Activated CD4-positive, alpha-beta T cell treated with anti-CD3 and anti-CD28 coated beads for 4 hours (primary cell): Measurements from ENCODE around the gene SYNE2.

ENCODE experiments used
- DNase-seq, 2 donors: peaks; one replicate each; pipeline ENCODE4 v3.0.0-alpha.2; 2020

SYNE2 gene

DNA sequence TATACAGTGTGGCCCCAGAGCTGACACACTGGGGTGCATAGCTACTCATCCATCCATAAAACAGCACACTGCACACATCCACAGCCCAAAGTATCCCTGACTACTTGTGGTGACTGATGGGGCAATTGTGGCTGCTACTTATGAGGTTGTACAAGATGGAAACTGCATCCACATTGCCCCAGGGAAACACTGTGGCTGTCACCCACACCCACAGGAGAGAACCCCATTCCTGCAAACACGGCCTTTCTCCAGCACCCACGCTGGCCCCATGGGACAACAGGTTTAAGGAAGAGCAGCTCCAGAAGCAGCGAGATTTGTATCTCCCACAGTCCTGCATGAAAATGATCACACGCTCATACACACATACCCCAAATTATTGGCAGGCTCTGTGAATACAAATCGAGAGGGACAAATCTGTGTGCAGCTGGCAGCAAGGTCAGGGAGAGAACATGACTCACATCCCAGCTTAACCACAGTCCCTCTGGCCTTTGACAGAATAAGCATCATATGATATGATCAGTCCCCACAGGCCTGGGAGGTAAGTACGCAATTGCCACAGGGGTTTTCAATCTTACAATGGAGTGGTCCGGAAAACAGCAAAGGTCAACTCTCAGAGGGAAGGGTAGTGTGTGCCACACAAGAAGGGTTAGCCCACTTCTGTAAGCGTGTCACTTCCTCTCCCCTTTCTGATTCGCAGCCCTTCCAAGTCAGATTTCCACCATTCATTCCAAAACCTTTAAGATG, 379.5 kb downstream of the SYNE2 start:
- DNase-seq: no peak

DNA sequence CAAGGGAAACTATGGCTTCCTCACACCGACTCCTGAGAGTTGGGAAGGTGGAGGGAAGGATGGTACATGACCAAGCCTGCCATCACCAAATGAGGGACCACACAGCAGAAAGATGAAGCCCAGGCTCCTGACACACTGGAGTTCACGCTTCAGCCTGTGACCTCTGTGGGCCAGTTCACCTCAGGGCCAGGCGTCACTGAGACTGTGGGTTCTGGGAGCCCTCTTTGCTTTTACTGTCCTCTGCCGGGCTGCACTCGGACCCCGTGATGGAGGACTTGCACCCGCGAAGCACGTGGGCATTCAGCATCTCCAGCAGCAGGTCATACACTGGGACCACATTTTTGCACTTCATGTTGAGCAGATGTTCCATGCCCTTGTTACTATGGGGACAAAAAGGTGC, 380.1 kb downstream of the SYNE2 start:
- DNase-seq: no peak

DNA sequence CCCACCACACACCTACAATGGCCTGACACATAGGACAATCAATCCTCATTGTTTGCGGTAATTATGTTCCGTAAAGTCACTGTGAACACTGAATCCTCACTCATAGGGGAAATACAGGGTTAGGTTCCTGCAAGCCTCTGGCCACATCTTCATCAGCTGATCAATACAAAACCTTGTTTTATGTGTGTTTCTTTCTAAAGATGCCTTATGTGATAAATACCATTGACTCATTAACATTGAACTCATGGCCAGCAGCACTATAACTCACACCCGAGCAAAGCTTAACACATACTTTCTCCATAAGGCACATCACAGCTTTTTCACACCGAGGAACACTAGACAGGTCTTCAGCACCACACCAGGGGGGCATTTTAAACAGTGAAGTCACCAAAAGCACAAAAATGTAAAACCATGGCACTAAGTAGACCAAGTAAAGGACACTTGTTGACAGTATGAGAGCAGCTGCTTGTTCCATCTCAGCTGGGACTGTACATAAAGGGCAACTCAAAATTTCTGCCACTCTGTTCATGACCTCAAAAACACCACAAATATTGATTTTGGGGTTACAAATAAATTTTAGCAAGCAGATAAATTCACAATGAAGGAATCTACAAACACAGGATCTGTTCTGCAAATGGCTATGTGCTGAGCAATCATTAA, 380.9 kb downstream of the SYNE2 start:
- DNase-seq: no peak

DNA sequence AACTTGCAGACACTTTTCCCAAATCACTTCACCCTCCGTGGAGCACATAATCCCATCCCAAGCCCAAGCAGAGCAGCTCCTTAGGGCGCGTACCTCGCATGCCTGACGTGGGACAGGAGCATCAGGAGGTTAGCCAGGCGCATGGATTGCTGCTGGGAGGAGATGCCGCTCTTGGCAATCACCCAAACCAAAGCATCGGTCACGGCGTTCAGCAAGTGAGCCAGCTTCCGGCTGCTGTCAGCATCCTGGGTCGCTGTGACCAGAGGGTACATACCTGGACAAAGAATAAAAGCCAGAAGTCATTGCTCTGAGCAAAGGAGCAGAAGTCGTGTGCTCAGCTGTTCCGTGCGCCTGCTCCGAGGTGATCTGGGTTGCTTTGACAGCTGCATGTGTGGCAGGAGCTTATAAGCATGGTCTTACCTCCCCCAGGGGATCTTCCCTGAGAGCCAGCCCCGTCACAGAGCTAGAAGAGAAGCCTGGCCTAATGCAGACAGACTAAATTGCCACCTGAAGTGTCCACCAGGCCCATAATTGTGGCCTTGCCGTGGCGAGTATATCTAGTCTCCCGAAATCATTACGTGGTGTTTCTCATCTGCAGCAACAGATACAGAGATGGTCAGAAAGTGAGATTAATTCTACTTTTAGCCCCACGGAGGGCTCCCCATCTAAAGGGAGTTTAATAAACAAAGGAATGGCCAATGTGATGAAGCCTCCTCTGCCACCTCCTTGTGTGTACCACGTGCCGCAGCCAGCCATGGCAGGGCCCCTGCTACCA, 382.3 kb downstream of the SYNE2 start:
- DNase-seq: no peak

DNA sequence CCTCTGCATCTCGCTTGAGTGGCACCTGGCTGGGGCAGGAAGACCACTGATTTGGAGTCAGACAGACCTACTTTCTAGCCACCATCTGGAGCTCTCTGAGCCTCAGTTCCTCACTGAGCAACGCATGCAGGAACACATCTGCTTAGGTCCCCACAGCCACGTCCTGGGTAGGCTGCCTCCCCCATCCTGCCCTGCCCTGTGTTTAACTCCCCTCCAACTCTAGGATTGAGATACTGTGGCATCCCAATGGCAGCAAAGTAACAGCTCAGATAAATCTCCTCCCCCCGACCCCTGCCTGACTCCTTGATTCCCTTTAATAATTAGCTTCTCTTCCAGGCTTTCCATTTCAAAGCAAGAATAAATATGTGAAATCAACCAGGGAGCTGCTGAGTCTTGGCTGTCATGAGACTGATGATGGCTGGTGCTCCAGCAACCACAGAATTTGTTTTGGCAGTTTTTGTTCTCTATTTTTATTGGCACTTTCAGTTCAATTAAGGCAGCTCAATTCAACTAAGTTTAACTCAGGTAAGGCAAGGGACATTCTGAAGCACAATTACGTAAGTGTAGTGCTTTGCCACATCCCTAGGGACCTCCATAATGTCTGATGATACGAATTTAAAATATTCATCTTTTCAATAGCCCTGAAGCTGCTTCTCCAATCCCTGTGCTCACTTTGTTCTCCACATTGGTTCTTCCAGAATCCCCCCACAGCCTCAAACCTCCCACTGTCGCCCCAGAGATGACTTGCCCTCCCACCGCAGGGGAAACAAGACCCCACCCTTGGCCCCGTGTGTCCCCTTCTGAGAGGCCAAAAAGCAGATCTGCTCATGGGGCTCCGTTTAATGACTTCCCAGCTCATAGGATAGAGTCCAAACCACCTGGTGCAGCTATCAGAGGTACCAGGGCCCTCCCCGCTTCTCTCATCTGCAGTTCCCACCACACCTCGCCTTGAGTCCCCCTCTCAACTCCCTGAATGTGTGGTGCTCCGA, 383.1 kb downstream of the SYNE2 start:
- no peak for DNase-seq

DNA sequence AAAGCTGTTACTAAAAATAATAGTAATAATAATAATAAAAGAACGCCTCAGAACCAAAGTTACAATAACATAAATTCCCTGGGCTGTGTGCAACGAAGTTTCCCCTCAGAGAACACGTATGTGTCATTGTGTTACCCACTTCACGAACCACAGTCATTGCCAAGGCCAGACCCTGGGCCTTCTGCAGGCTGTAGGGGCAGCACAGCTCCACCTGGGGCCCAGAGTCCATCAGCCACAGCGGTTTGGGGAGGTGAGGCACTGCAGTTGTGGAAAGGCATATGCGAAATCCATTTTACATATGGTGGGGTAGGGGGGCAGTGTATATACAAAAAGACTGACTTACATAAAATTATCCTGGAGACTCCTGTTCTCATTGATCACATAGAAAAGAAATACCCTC, 385.2 kb downstream of the SYNE2 start:
- DNase-seq: no peak

DNA sequence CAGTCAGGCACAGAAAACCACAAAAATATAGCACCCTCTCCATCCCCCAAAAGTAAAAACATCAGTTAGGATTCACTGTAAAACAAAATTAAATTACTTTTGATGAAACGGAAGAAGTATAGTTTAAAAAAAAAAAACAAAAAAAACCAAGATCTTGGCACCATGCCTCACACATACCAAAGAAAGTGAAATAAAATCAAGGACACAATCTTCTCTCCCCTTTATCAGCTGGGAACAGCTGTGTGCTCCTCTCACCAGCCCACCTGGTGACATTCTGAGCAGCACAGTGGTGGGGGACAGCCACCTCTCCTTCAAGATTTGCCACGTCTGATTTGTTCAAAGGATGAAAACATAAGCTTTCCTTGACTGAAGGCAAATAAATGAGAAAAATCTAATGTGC, 385.8 kb downstream of the SYNE2 start:
- no peak for DNase-seq

DNA sequence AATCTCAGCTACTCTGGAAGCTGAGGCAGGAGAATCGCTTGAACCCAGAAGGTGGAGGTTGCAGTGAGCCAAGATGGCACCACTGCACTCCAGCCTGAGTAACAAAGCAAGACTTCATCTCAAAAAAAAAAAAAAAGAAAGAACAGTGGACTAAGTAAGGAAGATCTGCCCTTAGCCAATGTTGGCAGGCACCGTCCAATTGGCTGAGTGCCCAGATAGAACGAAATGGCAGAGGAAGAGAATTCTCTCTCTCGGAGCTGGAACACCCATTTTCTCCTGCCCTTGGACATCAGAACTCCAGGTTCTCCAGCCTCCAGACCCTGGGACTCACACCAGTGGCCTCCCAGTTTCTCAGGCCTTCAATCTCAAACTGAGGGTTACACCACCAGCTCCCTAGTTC, 391.5 kb downstream of the SYNE2 start:
- no peak for DNase-seq

DNA sequence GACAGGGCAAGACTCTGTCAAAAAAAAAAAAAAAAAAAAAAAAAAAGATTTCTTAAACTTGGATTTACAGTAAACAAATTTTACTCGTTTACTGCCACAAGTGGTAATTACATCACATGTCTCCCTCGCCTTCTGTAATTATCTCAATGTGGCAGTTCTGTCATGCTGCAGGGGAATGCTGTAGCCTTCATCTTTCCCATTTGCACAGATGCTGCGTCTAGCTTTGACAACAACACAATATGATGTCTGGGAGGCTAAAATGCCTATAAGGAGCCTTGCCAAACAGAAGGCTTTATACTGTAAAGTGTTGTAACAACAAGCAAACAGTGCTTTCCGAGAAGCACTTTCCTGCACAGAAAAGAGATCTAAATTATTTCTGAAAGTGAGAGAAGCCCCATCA, 392.7 kb downstream of the SYNE2 start:
- no peak for DNase-seq

DNA sequence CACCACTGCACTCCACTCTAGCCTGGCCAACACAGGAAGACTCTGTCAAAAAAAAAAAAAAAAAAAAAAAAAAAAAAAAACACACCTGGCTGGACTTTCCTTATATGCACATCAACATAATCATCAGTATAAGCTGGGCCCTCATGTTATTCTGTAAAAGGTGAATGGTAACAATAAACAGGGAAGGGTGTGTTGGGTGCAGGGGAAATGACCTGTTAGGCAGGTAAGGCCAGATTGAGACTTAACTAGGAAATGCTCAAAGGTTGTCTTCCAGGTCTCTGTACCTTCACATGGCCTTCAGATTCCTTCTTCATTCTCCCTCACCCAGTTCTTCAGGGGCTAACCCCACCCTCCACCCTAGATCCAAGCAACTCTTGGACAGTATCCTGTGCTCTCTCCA, 393.9 kb downstream of the SYNE2 start:
- DNase-seq: no peak

DNA sequence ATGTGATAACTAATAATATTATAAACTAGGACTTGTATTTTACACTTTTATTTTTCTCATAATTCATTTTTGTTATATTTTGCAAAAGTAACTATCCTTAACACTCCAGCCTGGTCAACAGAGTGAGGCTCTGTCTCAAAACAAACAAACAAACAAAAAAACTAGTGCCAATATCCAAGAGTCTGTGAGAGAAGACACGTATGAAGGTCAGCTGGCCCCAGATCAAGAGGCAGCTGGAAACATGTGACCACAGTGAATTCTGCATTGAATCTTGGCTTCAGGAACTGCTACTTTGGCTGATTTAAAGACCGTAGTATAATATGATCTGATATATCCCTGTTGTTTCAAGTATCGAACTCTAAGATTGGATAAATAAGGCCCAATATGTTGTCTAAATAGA, 394.4 kb downstream of the SYNE2 start:
- no peak for DNase-seq

DNA sequence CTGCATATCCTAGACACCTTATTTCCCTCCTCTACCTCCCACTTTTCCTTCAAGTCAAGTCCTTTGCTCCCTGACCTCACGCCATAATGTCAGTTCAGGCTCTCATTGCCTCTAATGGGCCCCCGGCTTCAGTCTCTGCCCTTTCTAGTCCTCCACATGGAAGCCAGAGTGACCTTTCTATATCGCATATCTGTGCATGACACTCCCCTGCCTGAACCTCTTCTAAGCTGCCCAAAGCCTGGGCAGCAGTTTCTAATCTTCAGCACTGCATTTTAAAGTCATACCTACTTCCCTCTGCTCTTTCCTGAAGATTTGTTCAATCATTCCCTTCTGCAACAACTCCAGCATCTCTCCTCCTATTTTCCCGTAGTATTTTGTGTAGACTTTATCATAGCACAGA, 395.9 kb downstream of the SYNE2 start:
- DNase-seq: no peak

DNA sequence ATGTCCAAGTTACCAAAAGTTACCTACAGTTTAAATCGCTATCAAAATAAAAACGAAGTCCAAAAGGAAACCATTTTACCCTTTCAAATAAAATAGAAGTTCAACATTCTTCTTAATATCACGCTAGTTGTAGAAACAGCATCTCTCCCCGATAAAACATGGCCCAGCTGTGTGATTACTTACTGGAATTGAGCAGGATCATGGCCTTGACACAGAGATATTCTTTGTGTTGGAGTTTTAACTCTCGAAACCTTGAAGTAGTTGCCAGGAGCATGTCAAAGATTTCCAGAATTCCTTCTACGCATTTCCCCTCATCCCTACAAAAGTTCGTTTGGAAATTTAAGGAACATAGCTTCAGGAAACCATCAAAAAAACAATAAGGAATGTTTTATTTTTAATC, 396.6 kb downstream of the SYNE2 start:
- no peak for DNase-seq

DNA sequence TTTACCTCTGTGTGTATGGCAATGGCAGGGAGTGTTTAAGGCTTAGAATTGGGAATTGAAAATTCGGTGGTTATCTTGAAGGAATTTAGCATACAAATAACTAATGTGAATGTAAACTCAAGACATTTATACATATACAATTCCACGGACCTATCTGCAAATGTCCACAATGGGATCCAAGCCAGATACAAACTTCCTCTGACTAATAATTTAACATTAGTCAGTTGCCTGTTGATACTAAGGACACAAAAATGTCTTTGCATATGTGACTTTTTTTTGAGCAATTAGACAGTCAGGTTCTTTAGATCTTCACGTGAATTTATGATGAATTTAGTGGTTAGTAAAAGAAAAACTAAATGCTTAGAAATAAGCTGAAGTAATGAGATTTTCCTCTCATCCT, 400.9 kb downstream of the SYNE2 start:
- no peak for DNase-seq

DNA sequence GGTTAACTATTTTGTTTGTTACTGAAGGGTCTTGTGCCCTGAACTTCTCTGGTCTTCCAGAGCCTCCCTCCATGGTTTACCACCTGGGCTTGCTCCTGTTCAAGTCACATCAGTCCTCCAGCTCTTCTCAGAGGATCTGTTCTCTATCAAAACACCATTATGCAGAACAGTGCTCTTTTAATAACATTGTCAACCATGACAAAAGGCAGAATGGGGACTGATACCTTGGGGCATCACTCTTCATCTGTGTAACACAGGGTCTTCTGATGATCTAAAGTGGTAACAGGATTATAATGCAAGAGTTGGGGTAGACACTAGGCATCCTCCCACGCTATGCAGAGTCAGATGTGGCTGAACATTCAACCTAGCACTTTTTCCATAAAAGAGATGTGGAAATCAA, 403.0 kb downstream of the SYNE2 start:
- no peak for DNase-seq

DNA sequence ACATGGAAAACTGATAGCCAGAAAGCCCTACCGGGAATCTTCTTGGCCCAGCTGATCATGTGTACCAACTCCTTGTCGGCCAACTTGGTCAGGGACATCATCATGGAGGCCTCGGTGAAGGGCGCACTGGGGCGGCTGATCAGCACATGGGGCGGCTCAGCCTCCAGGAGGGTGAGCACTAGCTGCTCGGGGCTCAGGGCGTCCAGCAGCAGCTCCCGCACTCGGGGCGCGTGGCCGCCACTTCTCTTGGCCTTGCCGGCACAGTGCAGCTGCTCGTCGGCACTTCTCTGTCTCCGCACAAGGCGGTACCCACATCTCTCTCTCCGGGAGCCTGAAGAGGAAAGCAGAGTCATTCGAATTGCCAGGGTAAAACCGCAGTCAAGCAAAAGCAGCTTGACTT, 407.6 kb downstream of the SYNE2 start:
- DNase-seq: no peak

DNA sequence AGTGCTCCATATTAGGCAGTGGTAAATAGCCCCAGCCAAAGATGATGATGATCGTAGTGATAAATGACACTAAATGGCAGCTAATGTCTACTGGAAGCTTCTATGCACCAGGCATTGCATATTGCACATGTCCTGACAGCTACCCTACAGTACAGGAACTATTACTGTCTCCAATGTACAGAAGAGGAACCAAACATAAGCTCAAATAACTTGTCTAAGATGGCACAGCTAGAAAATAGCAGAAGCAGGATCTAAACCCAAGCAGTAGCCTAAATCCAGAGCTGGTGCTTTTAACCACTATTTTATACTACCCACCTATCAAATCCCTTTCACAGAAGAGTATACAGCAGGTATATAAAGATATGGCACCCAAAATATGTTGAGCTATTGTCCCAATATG, 412.4 kb downstream of the SYNE2 start:
- DNase-seq: no peak

DNA sequence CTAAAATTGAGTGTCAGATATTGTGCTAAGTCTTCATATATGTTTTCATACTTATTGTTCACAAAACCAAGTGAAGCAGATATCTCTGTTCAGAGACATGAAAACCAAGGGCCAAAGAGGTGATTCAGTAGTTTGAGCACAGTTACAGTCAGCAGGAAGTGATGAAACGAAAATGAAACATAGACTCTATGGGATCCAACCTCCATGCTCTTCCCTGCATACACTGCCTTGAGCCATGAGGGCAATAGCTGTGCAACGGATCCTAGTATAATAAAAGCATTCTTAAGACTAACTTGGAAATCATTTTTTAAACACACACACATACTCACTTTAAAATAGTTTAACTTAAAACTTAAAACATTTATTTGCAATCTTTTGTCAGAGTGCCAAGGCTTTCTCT, 413.4 kb downstream of the SYNE2 start:
- DNase-seq: no peak

DNA sequence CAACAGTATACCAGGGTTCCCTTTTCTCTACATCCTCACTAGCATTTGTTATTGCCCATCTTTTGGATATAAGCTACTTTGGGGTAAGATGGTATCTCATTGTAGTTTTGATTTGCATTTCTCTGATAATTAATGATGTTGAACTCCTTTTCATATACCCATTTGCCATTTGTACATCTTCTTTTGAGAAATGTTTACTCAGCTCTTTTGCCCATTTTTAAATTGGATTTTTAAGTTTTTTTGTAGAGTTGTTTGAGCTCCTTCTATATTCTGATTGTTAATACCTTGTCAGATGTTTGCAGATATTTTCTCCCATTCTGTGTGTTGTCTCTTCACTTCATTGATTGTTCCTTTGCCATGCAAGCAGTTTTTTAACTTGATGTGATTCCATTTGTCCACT, 419.2 kb downstream of the SYNE2 start:
- no peak for DNase-seq
